HG03045 (cell line): ENCODE data around the gene CCDC66.

Source experiments
- ATAC-seq: cut with Tn5 transposase; IDR thresholded peaks from one replicate; pipeline ENCODE4 v1.9.1; 2021; ENCODE audit warnings: mild to moderate bottlenecking, moderate library complexity; ENCODE audit not compliant: unreplicated experiment

Gene CCDC66

DNA sequence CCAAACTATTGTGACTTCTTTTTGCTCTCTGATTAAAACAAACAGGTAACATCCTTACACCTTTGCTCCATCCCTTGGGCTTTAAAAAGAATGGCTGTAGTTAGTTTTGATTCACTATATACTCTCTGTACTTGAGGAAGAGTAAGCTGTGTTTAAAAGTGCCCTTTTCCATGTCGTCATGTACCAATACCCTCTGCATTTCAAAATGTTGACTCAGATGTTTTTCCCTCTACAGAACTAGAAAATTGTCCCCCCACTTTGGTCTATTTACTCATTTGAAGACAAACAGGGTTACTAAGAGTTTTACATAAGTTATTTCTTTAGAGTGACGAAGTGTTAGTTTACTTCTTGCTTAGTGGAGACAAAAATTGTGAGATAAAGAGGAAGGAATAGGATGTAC, 63.4 kb downstream of the CCDC66 start:
- ATAC-seq = no peak

DNA sequence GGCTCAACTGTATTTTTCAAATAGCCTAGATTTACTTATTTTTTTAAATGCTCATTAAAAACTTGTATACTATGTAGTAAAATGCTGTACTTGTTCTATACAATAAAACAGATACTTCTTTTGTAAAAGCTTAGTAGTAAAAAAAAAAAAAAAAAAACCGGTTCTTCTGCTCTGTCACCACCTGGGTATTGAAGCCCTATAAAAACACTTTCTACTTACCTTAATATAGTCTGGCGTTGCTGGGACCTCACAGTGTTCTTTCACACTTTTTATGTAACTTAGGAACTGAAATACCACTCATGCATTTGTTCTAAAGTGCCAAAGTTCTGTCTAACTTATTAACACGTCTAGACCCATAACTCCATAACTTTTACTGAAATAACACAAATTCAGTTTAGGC, 64.7 kb downstream of the CCDC66 start:
- no peak for ATAC-seq

DNA sequence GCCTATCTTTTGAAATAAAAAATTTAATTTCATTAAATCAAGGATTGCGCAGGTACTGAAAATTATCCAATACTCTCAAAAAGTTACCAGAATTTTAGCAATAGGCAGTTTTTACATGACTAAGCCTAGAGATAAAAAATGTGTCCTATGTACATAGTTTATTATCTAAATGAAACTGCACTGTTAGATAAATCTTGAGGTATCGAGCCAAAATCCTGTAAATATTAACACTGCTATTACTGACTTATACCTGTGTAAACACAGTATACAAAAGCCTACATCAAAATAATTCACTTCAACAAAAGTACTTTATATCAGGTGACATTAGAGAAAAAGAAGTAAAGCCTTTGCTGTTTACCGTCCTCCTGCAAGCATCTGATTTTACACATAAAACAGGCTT, 65.4 kb downstream of the CCDC66 start:
- ATAC-seq = no peak

DNA sequence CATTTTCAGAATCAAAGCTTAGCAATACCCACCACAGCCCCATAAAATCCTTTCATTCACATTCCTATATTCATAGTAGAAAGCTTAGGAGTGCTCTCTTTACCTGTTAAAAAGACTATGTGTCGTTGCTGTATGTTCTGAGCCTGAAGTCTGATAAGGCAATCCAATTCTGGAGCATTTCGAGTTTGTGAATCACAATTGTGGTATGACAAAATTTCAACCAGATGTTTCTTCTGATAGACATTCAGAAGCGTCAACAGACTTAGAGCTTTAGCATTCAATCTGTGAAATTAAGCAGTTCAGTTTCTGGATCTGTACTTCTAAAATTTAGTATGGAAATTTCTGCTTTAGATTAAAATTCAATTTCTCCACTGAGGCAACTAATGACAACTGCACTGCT, 67.8 kb downstream of the CCDC66 start:
- no peak for ATAC-seq

DNA sequence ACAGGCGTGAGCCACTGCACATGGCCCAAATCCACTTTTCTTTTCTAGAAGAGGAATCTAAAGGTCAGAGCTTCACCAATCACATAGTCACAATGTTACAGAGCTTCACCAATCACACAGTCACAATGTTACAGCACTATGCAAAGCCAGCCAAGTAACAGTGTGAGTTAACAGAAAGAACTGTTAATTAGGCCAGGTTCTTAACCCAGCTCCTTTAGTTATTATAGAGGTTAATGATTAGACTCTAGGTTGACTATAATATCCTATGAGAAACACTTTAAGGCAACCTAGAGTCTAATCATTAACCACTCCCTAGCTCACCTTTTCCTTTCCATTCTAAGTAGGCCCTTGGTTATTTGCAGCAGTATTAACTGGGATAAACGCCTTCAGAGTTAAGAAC, 72.1 kb downstream of the CCDC66 start:
- no peak for ATAC-seq

DNA sequence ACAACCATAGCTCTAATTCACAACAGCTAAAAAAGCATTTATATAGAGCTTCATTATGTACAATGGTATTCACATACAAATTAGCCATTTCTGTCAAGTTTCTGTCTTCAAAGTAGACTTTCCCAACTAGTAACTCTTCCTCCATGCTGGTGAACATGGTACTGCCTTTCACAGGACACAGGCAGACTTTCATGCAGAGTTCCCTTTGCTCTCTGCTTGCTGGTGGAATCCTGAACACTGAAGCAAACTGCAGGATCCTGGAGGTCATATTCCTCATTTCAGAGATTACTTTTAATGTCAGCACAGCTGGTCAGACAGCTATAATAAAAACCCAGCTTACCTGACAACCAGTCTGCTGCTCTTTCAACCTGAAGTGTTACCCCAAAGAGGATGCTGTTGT, 72.5 kb downstream of the CCDC66 start:
- ATAC-seq = no peak

DNA sequence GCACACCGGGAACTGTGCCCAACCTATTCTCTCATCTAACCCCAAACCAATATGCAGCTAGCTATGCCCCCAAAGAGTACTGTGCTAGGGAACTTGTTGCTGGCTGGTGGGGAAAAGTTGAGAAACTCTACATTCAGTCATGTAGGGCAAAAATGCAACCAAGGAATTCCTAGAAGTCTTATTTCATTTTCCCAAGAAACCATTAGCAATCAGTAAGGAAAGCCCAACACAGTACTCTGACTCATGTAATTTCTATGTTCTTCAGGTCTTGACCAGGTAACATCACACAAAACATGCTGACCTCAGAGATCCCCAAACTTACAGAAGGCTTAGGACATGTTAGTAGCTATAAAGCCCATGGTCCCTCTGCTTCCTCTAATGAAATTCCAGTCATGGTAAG, 74.0 kb downstream of the CCDC66 start:
- no peak for ATAC-seq

DNA sequence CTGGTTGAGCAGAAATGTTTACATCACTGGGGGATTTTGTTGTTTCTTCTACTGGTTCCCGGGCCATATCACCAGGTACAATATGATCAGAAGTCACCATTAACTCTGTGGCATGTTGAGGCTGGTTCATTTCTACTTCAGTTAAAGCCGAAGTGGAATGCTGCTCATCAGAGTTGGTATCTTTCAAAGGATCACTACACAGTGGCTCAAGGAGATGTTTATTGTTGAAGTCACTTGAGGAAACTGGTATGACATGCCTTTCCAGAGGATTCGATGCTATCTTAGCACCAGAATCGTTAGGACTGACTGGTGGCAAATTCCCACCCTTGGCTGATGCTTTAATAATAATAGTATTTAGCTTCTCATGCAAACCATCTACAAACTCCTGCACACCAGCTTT, 76.2 kb downstream of the CCDC66 start:
- no peak for ATAC-seq

DNA sequence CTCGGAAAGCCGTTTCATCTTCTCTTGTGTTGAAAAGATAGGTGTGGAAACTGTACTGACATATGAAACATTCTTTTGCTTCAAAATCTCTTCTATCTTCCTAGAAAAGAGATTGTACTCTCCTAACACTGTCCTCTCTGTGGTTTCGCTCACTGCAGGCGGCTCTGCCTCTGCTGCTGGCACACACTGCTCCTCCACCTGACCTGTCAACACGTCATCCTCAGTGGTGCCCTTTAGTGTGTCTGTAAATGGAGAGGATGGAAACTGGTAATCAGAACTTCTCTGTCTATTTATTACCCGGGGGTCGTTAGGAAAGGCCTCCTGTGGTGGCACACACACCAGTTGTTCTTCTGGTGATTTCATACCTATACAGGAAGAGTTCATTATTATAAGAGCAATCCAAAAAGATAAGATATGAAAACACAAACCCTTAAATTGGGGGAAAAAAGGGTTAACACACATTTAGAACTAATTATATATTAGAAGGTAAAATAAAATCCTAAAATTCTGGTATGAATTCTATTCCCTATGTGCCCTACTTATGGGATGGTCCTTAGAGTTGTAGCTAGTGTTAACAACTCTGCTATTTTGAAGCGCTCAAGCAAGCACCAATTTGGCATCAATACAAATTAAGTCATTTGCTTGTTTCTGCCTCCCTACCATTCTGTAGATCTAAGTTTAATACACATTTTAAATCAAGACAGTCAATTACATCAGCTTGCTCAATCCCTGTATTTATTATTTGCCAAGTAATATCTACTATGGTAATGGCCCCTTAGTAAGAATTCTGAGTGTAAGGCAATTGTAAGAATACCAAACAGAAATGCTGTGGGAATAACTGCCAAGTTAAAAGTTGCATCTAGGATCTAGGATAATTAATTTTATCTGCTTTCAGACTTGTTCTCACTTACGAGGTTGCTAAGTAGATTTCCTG, 76.9 kb downstream of the CCDC66 start:
- ATAC-seq = no peak

DNA sequence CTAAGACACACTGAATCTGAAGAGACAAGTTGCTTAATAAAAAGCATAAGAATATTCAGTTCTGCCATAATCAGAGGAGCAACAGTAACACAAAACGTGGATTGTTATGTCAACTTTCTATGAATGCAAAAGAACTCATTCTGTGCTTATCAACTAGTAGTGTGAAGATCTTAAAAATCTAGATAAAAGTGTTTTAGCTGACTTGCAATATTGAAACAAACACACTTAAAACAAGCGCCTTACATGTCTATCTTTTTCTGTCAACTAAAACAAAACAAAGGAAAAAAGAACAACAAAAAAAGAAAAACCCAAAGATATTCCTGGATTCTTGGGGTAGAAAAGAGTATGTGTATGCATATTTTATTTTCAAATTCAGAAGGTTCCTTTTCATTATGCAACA, 88.4 kb downstream of the CCDC66 start:
- no peak for ATAC-seq

DNA sequence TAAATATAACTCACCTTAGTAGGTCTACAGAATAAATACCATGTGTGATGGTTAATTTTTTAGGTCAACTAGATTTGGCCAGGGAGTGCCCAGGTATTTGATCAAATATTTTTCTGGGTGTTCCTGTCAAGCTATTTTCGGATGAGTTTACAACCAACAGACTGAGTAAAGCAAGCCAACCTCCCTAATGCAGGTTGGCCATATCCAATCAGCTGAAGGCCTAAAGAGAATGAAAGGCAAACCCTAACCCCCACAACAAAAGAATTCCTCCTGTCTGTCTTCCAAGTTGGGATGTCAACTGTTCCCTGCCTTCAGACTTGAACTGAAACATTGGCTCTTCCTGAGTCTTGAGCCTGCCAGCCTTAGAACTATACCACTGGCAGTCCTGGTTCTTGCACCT, 97.5 kb downstream of the CCDC66 start:
- no peak for ATAC-seq

DNA sequence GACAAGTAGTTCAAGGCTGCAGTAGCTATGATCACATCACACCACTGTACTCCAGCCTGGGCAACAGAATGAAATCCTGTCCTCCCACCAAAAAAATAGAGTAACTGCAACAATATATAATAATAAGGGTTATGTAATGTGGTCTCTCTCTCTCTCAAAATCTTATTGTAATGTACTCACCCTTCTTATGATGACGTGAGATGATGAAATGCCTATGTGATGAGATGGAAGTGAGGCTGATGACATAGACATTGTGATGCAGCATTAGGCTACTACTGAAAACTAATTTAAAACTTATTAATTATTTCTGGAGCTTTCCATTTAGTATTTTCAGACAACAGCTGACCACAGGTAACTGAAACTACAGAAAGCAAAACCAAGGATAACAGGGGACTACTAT, 98.7 kb downstream of the CCDC66 start:
- ATAC-seq = no peak

DNA sequence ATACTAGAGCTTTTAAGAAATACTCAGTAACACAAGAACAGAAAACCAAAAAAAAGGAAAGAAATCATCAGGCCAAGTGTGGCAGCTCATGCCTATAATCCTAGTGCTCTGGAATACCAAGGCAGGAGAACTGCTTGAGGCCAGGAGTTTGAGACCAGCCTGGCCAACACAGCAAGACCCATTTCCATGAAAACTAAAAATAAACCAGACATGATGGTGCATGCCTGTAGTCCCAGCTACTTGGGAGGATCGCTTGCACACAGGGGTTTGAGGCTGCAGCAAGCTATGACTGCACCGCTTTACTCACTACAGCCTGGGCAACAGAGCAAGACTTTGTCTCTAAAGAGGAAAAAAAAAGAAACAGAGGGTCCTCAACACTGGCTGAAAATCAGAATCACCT, 107.8 kb downstream of the CCDC66 start:
- no peak for ATAC-seq

DNA sequence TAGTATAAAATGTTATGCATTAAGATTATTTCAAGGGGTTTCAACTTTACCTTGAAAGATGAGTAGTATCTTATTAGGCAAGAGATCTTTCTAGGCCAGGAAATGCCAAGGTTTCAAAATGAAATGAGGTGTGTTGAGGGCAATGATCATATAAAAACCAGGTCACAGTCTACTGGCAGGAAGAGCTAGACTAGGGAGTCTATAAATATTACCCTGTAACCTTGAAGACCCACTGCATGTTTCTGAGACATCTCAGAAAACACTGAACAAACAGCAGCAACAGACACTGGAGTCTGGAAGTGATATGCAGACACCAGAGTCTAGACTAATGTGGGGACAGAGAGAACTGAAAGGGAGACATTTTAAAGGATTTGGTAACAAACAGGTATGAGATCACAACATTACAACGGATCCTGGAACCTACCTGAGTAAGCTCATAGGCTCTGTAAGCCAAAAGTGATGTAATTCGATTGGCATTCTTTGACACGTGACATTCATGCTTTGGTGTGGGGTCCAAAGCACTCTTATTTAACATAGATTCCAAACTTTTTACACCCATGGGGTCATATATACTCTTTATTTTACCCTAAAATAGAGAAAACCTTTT, 111.1 kb downstream of the CCDC66 start:
- ATAC-seq = no peak
